Measurements from ENCODE around the gene APOO. TPM values are rescaled to one million over a fixed set of nuclear protein-coding genes. Genes with fewer than 3 reads are reported as not detected.
"Not testable (repeated sequence)": the region's sequence is repeated elsewhere in the genome, so short reads cannot be mapped to it uniquely, and the experiment has no call there.

Gene APOO
- total and polyA plus RNA-seq, 10 donors, result 5.8 to 18.0 (median 11.9) TPM

- WGBS, 5 donors, result 61 to 89% (median 77%) methylated on average over 4 to 6 of the region's 6 CpGs
- TF ChIP-seq POLR2AphosphoS5 (IDR thresholded peaks at IDR 0.05) (no peak), POLR2A (IDR thresholded peaks at IDR 0.05) (no peak), CTCF (IDR thresholded peaks at IDR 0.05 in 8 of 11, conservative IDR thresholded peaks at IDR 0.05 in 3 of 11) (no peak)
Measured at GRCh38 chrX:23861215-23861896, 46.4 kb downstream of the APOO start.

GRCh38 chrX:23859238-23859637, 48.5 kb downstream of the APOO start:
- intact Hi-C loops (cut with DNase I; ENCODE audit: low total_unique reads); H3K4me1 ChIP-seq; H3K9me3 ChIP-seq; H3K4me3 ChIP-seq; H3K27ac ChIP-seq; DNase-seq; H3K27me3 ChIP-seq (replicated peaks in 1 of 7): not testable (repeated sequence)
- peaks cover 0 to 14% (median 0%) of the 10 kb centered on the region in 6 donors for H3K36me3 ChIP-seq
- 77 to 97% (median 84%) methylated on average over 7 of the region's 7 CpGs for WGBS, 5 donors

More at GRCh38 chrX:23861215-23861896, 46.4 kb downstream of the APOO start:
- Histone ChIP-seq H3K27ac (no peak overlapping the region), H3K27me3 (replicated peaks in 1 of 7) (no peaks in the 10 kb centered on the region), H3K9me3 (no peaks in the 10 kb centered on the region), H3K36me3 (peaks cover 0 to 15% (median 0%) of the 10 kb centered on the region in 6 donors), H3K4me3 (no peak overlapping the region), H3K4me1 (no peaks in the 10 kb centered on the region)
- intact Hi-C loops (cut with DNase I; ENCODE audit: low total_unique reads), result no loop called here
- no peak for DNase-seq

GRCh38 chrX:23857935-23858334, 49.8 kb downstream of the APOO start:
- Histone ChIP-seq H3K27ac (no peak overlapping the region), H3K4me1 (no peaks in the 10 kb centered on the region), H3K27me3 (replicated peaks in 1 of 7) (no peaks in the 10 kb centered on the region), H3K36me3 (peaks cover 0 to 12% (median 0%) of the 10 kb centered on the region in 6 donors), H3K9me3 (no peaks in the 10 kb centered on the region), H3K4me3 (no peak overlapping the region)
- DNase-seq, result no peak
- intact Hi-C loops (cut with DNase I; ENCODE audit: low total_unique reads), result no loop called here
- no peak for TF ChIP-seq POLR2AphosphoS5 (IDR thresholded peaks at IDR 0.05)
- no peak for TF ChIP-seq CTCF (IDR thresholded peaks at IDR 0.05 in 8 of 11, conservative IDR thresholded peaks at IDR 0.05 in 3 of 11)
- TF ChIP-seq POLR2A (IDR thresholded peaks at IDR 0.05), result no peak
- 89 to 98% (median 91%) methylated on average over 3 to 5 of the region's 5 CpGs for whole genome bisulfite sequencing, 5 donors

GRCh38 chrX:23857363-23857762, 50.4 kb downstream of the APOO start:
- peaks cover 0 to 12% (median 0%) of the 10 kb centered on the region in 6 donors for H3K36me3 ChIP-seq
- no peaks in the 10 kb centered on the region for H3K9me3 ChIP-seq
- TF ChIP-seq CTCF (IDR thresholded peaks at IDR 0.05 in 8 of 11, conservative IDR thresholded peaks at IDR 0.05 in 3 of 11) (no peak), POLR2AphosphoS5 (IDR thresholded peaks at IDR 0.05) (no peak), POLR2A (IDR thresholded peaks at IDR 0.05) (no peak)
- H3K4me1 ChIP-seq, result no peaks in the 10 kb centered on the region
- intact Hi-C loops (cut with DNase I; ENCODE audit: low total_unique reads), result no loop called here
- H3K27me3 ChIP-seq (replicated peaks in 1 of 7), result no peaks in the 10 kb centered on the region
- no peak for DNase-seq
- H3K4me3 ChIP-seq, result no peak overlapping the region
- no peak overlapping the region for H3K27ac ChIP-seq

Measured in spleen (tissue), 11 donors.